ENCODE data around the gene MYO10.

The MYO10 gene

GRCh38 chr5:16712178-16712577 lies 223.9 kb downstream of the MYO10 start:
- no peak overlapping the region for H3K4me3 ChIP-seq (ENCODE audit: low read depth, low read length)

GRCh38 chr5:16709691-16710433 lies 226.2 kb downstream of the MYO10 start:
- TF ChIP-seq CTCF (IDR thresholded peaks at IDR 0.05; ENCODE audit: low read depth, low read length, missing control alignments) = no peak

More at GRCh38 chr5:16712178-16712577, 223.9 kb downstream of the MYO10 start:
- DNase-seq (ENCODE audit: low read depth) = no peak
- TF ChIP-seq CTCF (IDR thresholded peaks at IDR 0.05; ENCODE audit: low read depth, low read length, missing control alignments) = no peak

GRCh38 chr5:16707869-16708192 lies 228.3 kb downstream of the MYO10 start:
- no peak for TF ChIP-seq CTCF (IDR thresholded peaks at IDR 0.05; ENCODE audit: low read depth, low read length, missing control alignments)
- no peak overlapping the region for H3K4me3 ChIP-seq (ENCODE audit: low read depth, low read length)
- no peak for DNase-seq (ENCODE audit: low read depth)

More at GRCh38 chr5:16709691-16710433, 226.2 kb downstream of the MYO10 start:
- H3K4me3 ChIP-seq (ENCODE audit: low read depth, low read length) = no peak overlapping the region
- no peak for DNase-seq (ENCODE audit: low read depth)

GRCh38 chr5:16707168-16707868 lies 228.8 kb downstream of the MYO10 start:
- no peak for DNase-seq (ENCODE audit: low read depth)
- H3K4me3 ChIP-seq (ENCODE audit: low read depth, low read length) = no peak overlapping the region

GRCh38 chr5:16704945-16705344 lies 231.1 kb downstream of the MYO10 start:
- DNase-seq (ENCODE audit: low read depth) = no peak
- TF ChIP-seq CTCF (IDR thresholded peaks at IDR 0.05; ENCODE audit: low read depth, low read length, missing control alignments) = no peak
- no peak overlapping the region for H3K4me3 ChIP-seq (ENCODE audit: low read depth, low read length)

More at GRCh38 chr5:16707168-16707868, 228.8 kb downstream of the MYO10 start:
- no peak for TF ChIP-seq CTCF (IDR thresholded peaks at IDR 0.05; ENCODE audit: low read depth, low read length, missing control alignments)

- no peak overlapping the region for H3K4me3 ChIP-seq (ENCODE audit: low read depth, low read length)
- TF ChIP-seq CTCF (IDR thresholded peaks at IDR 0.05; ENCODE audit: low read depth, low read length, missing control alignments) = no peak
- DNase-seq (ENCODE audit: low read depth) = no peak
Observed at GRCh38 chr5:16702964-16703363, 233.1 kb downstream of the MYO10 start.
